H1 (cell line): ENCODE measurements around the gene H2BK1. TPM values are rescaled to one million over a fixed set of nuclear protein-coding genes. Genes with fewer than 3 reads are reported as not detected.

Experiments
- ASH2L ChIP-seq: fragments of 200-600, 300-600 bp; sonication (generic); IDR thresholded peaks from one replicate; pipeline ENCODE4 v1.7.1; 2017; ENCODE audit warnings: low read length
- BCL11A ChIP-seq, 2 experiments: IDR thresholded peaks; one replicate each; pipeline ENCODE4 v1.6.1; 2011; ENCODE audit warnings: low read depth in 2 of 2, low read length in 2 of 2, mild to moderate bottlenecking in 2 of 2
- CBX5 ChIP-seq: fragments of 300-800, 300-1000 bp; sonication (generic); IDR thresholded peaks from 2 replicates; pipeline ENCODE4 v1.7.1; 2016; ENCODE audit warnings: antibody characterized with exemption, low read length, low read depth
- CHD1 ChIP-seq: IDR thresholded peaks from 2 replicates; pipeline ENCODE4 v1.6.1; 2012; ENCODE audit warnings: low read depth, low read length, improper control_type of control experiment
- CHD2 ChIP-seq: IDR thresholded peaks from 2 replicates; pipeline ENCODE4 v1.6.1; 2012; ENCODE audit warnings: low read length, improper control_type of control experiment
- CTBP2 ChIP-seq: IDR thresholded peaks from 2 replicates; pipeline ENCODE4 v1.7.0; 2011; ENCODE audit warnings: borderline replicate concordance, mild to moderate bottlenecking, moderate library complexity, mixed read lengths, low read length; ENCODE audit not compliant: insufficient read depth, insufficient read length
- EGR1 ChIP-seq: IDR thresholded peaks from 2 replicates; pipeline ENCODE4 v1.6.1; 2011; ENCODE audit warnings: low read depth, low read length, borderline replicate concordance
- EZH2 ChIP-seq: fragments of 200-600 bp; sonication (generic); IDR thresholded peaks from 2 replicates; pipeline ENCODE4 v1.7.1; 2012; ENCODE audit warnings: low read depth, mild to moderate bottlenecking, moderate library complexity, low read length, inconsistent platforms; ENCODE audit not compliant: severe bottlenecking
- JUND ChIP-seq: IDR thresholded peaks from 2 replicates; pipeline ENCODE4 v1.6.1; 2011; ENCODE audit warnings: mild to moderate bottlenecking, improper control_type of control experiment, low read length
- MAFK ChIP-seq: IDR thresholded peaks from 2 replicates; pipeline ENCODE4 v1.6.1; 2012; ENCODE audit warnings: low read depth, mild to moderate bottlenecking, improper control_type of control experiment, low read length
- NANOG ChIP-seq: IDR thresholded peaks from 2 replicates; pipeline ENCODE4 v1.6.1; 2011; ENCODE audit warnings: low read length, low read depth, mild to moderate bottlenecking, inconsistent platforms; ENCODE audit not compliant: insufficient read depth, poor library complexity, severe bottlenecking
- POLR2A ChIP-seq, 2 experiments: IDR thresholded peaks; 1 replicate in 1 of 2; 2 replicates in 1 of 2; pipeline ENCODE4 v1.6.1; 2011; ENCODE audit warnings: low read depth in 2 of 2, low read length in 2 of 2, mild to moderate bottlenecking in 2 of 2; ENCODE audit errors: control extremely low read depth in 1 of 2
- POU5F1 ChIP-seq: IDR thresholded peaks from 2 replicates; pipeline ENCODE4 v1.6.1; 2011; ENCODE audit warnings: low read depth, mild to moderate bottlenecking, low read length, moderate library complexity
- RBBP5 ChIP-seq: IDR thresholded peaks from 2 replicates; pipeline ENCODE4 v1.7.1; 2012; ENCODE audit warnings: low read depth, mild to moderate bottlenecking, inconsistent platforms, low read length, moderate library complexity, borderline replicate concordance
- SIN3A ChIP-seq, 2 experiments: IDR thresholded peaks in 1 of 2; conservative IDR thresholded peaks in 1 of 2; 2 replicates each; pipeline ENCODE4 v1.6.1; 2011 to 2012; ENCODE audit warnings: low read length in 2 of 2, improper control_type of control experiment in 1 of 2, low read depth in 1 of 2, mild to moderate bottlenecking in 1 of 2
- SIX5 ChIP-seq: IDR thresholded peaks from 2 replicates; pipeline ENCODE4 v1.6.1; 2011; ENCODE audit warnings: mild to moderate bottlenecking, low read depth, low read length
- SP2 ChIP-seq: IDR thresholded peaks from 2 replicates; pipeline ENCODE4 v1.6.1; 2012; ENCODE audit warnings: mild to moderate bottlenecking, low read length, inconsistent platforms
- SP4 ChIP-seq: IDR thresholded peaks from 2 replicates; pipeline ENCODE4 v1.6.1; 2012; ENCODE audit warnings: low read length, inconsistent platforms
- SUZ12 ChIP-seq: fragments of 200-600 bp; sonication (generic); IDR thresholded peaks from 2 replicates; pipeline ENCODE4 v1.6.1; 2012; ENCODE audit warnings: mild to moderate bottlenecking, inconsistent platforms, low read length, moderate library complexity, mixed read lengths
- TAF1 ChIP-seq: IDR thresholded peaks from 2 replicates; pipeline ENCODE4 v1.6.1; 2011; ENCODE audit warnings: mild to moderate bottlenecking, low read depth, low read length
- TCF12 ChIP-seq: IDR thresholded peaks from 2 replicates; pipeline ENCODE4 v1.6.1; 2011; ENCODE audit warnings: low read depth, mild to moderate bottlenecking, low read length
- polyA plus RNA-seq, 7 experiments: library from polyadenylated mRNA; depleted of rRNA in 3 of 7; stranded (reverse) in 5 of 7; unstranded in 2 of 7; fragments of >200 nt in 5 of 7; fragments of 200-250 nt in 2 of 7; gene quantifications; 1 replicate in 5 of 7; 2 replicates in 1 of 7; 4 replicates in 1 of 7; pipeline versions ENCODE4 v1.2.1 to v1.2.3, GENCODE V29; 2011 to 2013; ENCODE audit warnings: missing spikeins in 2 of 7, mixed read lengths in 2 of 7
- total RNA-seq: library from RNA; stranded (reverse); fragmentation: NEBNext Ultra II Directional; extraction: Animal tissue kit (Norgen Biotek cat#: 25700); gene quantifications from 2 replicates; pipeline ENCODE4 v1.2.1, GENCODE V29; 2021
- TF ChIP-seq, protein P1 (sequence below): IDR thresholded peaks from 2 replicates; pipeline ENCODE4 v1.6.1; 2012; ENCODE audit warnings: inconsistent platforms

The H2BK1 gene
- total and polyA plus RNA-seq, 2 of the 8 experiments (the other 6 are each of a cell fraction or from before 2014, with no cell fraction given): not detected

DNA sequence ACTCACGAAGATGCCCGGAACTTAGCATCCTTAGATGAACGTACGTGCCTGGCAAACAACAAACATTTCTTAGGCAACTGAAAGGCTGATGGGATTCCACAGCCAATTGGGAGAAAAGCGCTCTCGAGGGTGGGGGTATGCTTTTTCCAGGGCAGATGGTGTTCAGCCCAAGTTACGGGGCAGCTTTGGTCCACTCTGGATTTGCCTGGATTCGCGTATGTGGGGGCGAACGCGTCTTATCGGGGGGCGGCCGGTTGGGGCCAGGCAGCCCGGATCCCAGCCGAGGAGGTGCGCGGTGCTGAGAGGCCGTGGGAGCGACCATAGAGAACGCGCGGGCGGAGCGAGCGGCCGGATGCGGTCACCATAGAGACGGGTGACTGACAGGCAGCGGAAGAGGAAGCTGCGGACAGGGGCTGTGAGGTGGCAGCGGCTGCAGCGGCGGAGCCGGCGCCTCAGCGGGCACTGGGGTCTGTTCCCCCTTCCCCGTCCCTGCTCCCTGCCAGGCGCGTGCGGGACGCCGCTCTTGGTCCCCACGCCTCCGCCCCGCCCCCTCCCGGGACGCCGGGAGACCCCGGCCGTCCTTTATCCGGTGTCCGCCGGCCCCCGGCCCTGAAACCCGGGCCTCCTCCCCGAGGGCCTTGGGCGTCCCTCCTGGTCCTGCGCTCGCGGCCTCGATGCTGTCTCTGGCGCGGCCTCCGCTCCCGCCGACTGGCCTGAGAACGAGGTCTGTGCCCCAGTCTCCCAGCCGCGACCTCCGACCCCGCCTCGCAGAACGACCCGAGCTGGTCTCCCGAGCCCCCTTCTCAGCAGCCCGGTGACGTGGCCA is 22.0 kb upstream of the H2BK1 start, which contains the start of gene CHPF2 (continued):
- no peak for TF ChIP-seq SIX5
- 0 out of 2 replicates have a peak, but pooled peaks have one; percentile 26 for TF ChIP-seq SUZ12
- TF ChIP-seq SP2: peak; percentile 59; the same call in 1 of the 2 replicates
- TF ChIP-seq POU5F1: no peak
- no peak for TF ChIP-seq CHD1
- TF ChIP-seq TAF1: no peak; the same call in 1 of the 2 replicates
- no peak for TF ChIP-seq EGR1
- TF ChIP-seq RBBP5: 0 out of 2 replicates have a peak, but pooled peaks have one; percentile 54
- TF ChIP-seq BCL11A (IDR thresholded peaks at IDR 0.05; ENCODE audit: low read depth in 2 of 2, low read length in 2 of 2): no peak
- no peak for TF ChIP-seq SP4
- 0 out of 4 replicates have a peak, but pooled peaks have one; percentile 18 to 52 for TF ChIP-seq SIN3A (conservative IDR thresholded peaks at IDR 0.05 in 1 of 2, IDR thresholded peaks at IDR 0.05 in 1 of 2; ENCODE audit: low read depth in 1 of 2, low read length in 2 of 2)
- peak in 1 of 2 experiments; percentile 75; a peak in 2 of 3 replicates for TF ChIP-seq POLR2A (IDR thresholded peaks at IDR 0.05; ENCODE audit: control extremely low read depth in 1 of 2, low read depth in 2 of 2, low read length in 2 of 2)
- no peak for TF ChIP-seq CTBP2
- peak; percentile 68 for TF ChIP-seq ASH2L
- TF ChIP-seq CHD2: no peak
- no peak for TF ChIP-seq EZH2
- TF ChIP-seq NANOG: no peak
- no peak for TF ChIP-seq CBX5
- TF ChIP-seq TCF12: no peak
- no peak for TF ChIP-seq JUND
- TF ChIP-seq MAFK: no peak
- TF ChIP-seq, protein P1, sequence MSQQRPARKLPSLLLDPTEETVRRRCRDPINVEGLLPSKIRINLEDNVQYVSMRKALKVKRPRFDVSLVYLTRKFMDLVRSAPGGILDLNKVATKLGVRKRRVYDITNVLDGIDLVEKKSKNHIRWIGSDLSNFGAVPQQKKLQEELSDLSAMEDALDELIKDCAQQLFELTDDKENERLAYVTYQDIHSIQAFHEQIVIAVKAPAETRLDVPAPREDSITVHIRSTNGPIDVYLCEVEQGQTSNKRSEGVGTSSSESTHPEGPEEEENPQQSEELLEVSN: no peak
